CD4-positive, alpha-beta memory T cell (primary cell): ENCODE results near the gene ACMSD. TPM values are rescaled to one million over a fixed set of nuclear protein-coding genes. Genes with fewer than 3 reads are reported as not detected.

Experiments used
- CTCF ChIA-PET: fragments of 350-600 bp; sonication (Branson Sonifier 250); formaldehyde crosslinking; loops from one replicate; lab custom pipeline; 2021; ENCODE audit warnings: inconsistent platforms; ENCODE audit not compliant: partially characterized antibody; lab: Charles Lee
- POLR2A ChIA-PET: fragments of 350-600 bp; sonication (Branson Sonifier 250); formaldehyde crosslinking; loops from one replicate; lab custom pipeline; 2021; ENCODE audit not compliant: partially characterized antibody; lab: Charles Lee
- DNase-seq, 5 donors: peaks; one replicate each; pipeline versions ENCODE4 v3.0.0 to v3.0.0-alpha.2; 2020 to 2022; ENCODE audit warnings: mixed read lengths in 1 of 5
- H3K27ac ChIP-seq: one replicate; pipeline ENCODE4 v1.7.0; 2013; ENCODE audit warnings: low read depth, low read length
- H3K27me3 ChIP-seq: 2 replicates; pipeline ENCODE4 v1.7.0; 2013; ENCODE audit warnings: mild to moderate bottlenecking, low read length, moderate library complexity; ENCODE audit not compliant: insufficient read depth
- H3K36me3 ChIP-seq: 2 replicates; pipeline ENCODE4 v1.7.0; 2013; ENCODE audit warnings: mild to moderate bottlenecking, low read length, moderate library complexity; ENCODE audit not compliant: insufficient read depth
- H3K4me1 ChIP-seq: 2 replicates; pipeline ENCODE4 v1.7.0; 2013; ENCODE audit warnings: mild to moderate bottlenecking, low read length, moderate library complexity; ENCODE audit not compliant: insufficient read depth
- H3K4me3 ChIP-seq, 2 donors: one replicate each; pipeline ENCODE4 v1.7.0; 2013; ENCODE audit warnings: low read length in 2 of 2, mild to moderate bottlenecking in 1 of 2
- H3K9me3 ChIP-seq, 2 donors: one replicate each; pipeline ENCODE4 v1.7.0; 2013; ENCODE audit warnings: low read length in 2 of 2, control low read depth in 1 of 2; ENCODE audit not compliant: control insufficient read depth in 1 of 2
- H3K27ac Mint-ChIP-seq, 7 donors: one replicate each; pipeline ENCODE4 v1.8.0; 2020 to 2021; ENCODE audit warnings: mixed read lengths in 7 of 7, mild to moderate bottlenecking in 6 of 7, inconsistent platforms in 3 of 7, moderate library complexity in 3 of 7
- H3K27me3 Mint-ChIP-seq, 2 donors: one replicate each; pipeline ENCODE4 v1.8.0; 2020 to 2021; ENCODE audit warnings: mixed read lengths in 2 of 2
- H3K36me3 Mint-ChIP-seq, 2 donors: one replicate each; pipeline ENCODE4 v1.8.0; 2020 to 2021; ENCODE audit warnings: mixed read lengths in 2 of 2, inconsistent platforms in 1 of 2, mild to moderate bottlenecking in 1 of 2
- H3K4me1 Mint-ChIP-seq, 4 donors: one replicate each; pipeline ENCODE4 v1.8.0; 2020 to 2021; ENCODE audit warnings: mixed read lengths in 4 of 4, mild to moderate bottlenecking in 1 of 4
- H3K4me3 Mint-ChIP-seq, 8 donors: one replicate each; pipeline ENCODE4 v1.8.0; 2020 to 2021; ENCODE audit warnings: mixed read lengths in 8 of 8, mild to moderate bottlenecking in 7 of 8, moderate library complexity in 6 of 8, inconsistent platforms in 3 of 8
- H3K9me3 Mint-ChIP-seq, 8 donors: one replicate each; pipeline ENCODE4 v1.8.0; 2020 to 2021; ENCODE audit warnings: mixed read lengths in 8 of 8, mild to moderate bottlenecking in 5 of 8, inconsistent platforms in 3 of 8, moderate library complexity in 1 of 8
- intact Hi-C: fragments of 100-400 bp; cut with micrococcal nuclease; formaldehyde crosslinking; loops from one replicate; pipeline ENCODE4 v1.15.1; 2023
- polyA plus RNA-seq, 2 donors: library from polyadenylated mRNA; unstranded; fragments of 300-500 nt; fragmentation: Illumina TruSeq; gene quantifications; one replicate each; pipeline ENCODE4 v1.2.3, GENCODE V29; 2021
- total RNA-seq, 2 experiments: library from RNA; stranded (reverse); gene quantifications; one replicate each; pipeline ENCODE4 v1.2.3, GENCODE V29; 2021

Gene ACMSD
- total and polyA plus RNA-seq, 4 experiments from 2014 or later = not detected

DNA sequence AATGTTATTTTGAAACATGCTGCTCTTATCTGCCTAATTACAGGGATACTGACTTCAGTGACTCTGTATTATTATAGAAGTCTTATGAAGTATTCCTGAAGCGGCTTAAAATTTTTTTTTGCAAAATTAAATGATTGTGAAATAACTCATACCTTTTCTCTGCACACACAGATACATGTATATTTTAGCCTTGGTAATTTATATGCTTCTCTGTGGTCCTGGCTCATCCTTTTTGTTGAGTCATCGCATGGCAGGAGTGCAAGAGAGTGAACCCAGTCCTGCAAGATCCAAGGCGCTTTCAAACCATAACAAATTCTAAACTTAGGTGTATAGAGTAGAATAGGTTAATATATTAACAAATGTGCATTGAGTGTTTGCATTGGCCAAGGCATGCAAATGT lies 88.8 kb downstream of the ACMSD start:
- Histone ChIP-seq H3K27me3 (no peaks in the 10 kb centered on the region), H3K9me3 (no peaks in the 10 kb centered on the region), H3K4me3 (no peak overlapping the region), H3K4me1 (peaks cover 85% of the 10 kb centered on the region), H3K27ac (no peak overlapping the region), H3K36me3 (peaks cover 8% of the 10 kb centered on the region)
- peaks cover 58 to 88% (median 72%) of the 10 kb centered on the region in 4 donors for H3K4me1 Mint-ChIP-seq
- no peaks in the 10 kb centered on the region for H3K27me3 Mint-ChIP-seq
- H3K27ac Mint-ChIP-seq = peak overlapping the region in 3 of 7 donors; percentile 29 to 74 (median 57)
- no peaks in the 10 kb centered on the region for H3K9me3 Mint-ChIP-seq
- intact Hi-C loops = no loop called here
- CTCF ChIA-PET = no interaction called here
- POLR2A ChIA-PET = interaction anchor here (0.8 to 3.5 kb wide), 3 partner anchors 9 to 814 kb away, joined by 3 to 15 read pairs (median 4); partner anchors contain the start of gene CCNT2
- peak overlapping the region in 4 of 8 donors; percentile 31 to 53 (median 41) for H3K4me3 Mint-ChIP-seq
- H3K36me3 Mint-ChIP-seq = peaks cover 29 to 42% of the 10 kb centered on the region in 2 donors
- DNase-seq = no peak

DNA sequence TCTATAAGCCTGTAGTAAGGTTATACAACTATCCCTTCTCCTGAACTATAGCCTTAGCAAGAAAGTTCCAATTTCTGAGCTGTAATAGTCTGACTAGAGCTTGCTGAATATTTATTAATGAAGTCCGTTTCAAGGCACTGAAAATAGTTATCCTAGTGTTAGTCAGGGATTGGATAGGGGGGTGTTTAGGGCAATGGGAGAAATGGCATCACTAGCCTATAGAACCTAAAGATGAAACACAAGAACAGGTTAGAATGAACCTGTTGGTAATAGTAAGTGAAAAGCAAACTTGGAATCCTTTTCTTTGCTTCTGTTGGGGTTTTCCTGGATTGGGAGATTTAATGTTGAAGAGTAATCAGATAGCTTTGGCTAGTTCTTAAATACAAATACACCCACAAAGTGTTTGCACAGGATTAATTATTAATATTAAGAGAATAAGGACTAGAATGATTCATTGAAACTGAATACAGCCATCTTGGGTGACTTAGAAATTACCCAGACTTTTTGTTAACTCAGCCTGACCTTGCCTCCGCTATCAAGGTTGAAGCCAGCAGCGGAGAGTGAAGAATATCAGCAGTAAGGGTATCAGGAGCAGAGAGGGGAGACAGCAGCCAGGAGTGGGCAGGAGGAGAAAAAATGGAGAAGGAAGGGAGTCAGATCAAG lies 94.6 kb downstream of the ACMSD start:
- no peak for DNase-seq
- peak overlapping the region in 2 of 7 donors; percentile 67 to 83 for H3K27ac Mint-ChIP-seq
- peaks cover 46 to 64% (median 56%) of the 10 kb centered on the region in 4 donors for H3K4me1 Mint-ChIP-seq
- Histone ChIP-seq H3K36me3 (peaks cover 10% of the 10 kb centered on the region), H3K4me3 (no peak overlapping the region), H3K27ac (no peak overlapping the region), H3K4me1 (peaks cover 68% of the 10 kb centered on the region), H3K9me3 (no peaks in the 10 kb centered on the region), H3K27me3 (no peaks in the 10 kb centered on the region)
- peaks cover 21 to 40% of the 10 kb centered on the region in 2 donors for H3K36me3 Mint-ChIP-seq
- POLR2A ChIA-PET = no interaction called here
- intact Hi-C loops = no loop called here
- CTCF ChIA-PET = interaction anchor here (1.9 kb wide), 1 partner anchor 10 kb away, joined by 4 read pairs; no protein-coding TSS in a partner anchor
- H3K9me3 Mint-ChIP-seq = no peaks in the 10 kb centered on the region
- peak overlapping the region in 5 of 8 donors; percentile 2 to 55 (median 45) for H3K4me3 Mint-ChIP-seq
- no peaks in the 10 kb centered on the region for H3K27me3 Mint-ChIP-seq

DNA sequence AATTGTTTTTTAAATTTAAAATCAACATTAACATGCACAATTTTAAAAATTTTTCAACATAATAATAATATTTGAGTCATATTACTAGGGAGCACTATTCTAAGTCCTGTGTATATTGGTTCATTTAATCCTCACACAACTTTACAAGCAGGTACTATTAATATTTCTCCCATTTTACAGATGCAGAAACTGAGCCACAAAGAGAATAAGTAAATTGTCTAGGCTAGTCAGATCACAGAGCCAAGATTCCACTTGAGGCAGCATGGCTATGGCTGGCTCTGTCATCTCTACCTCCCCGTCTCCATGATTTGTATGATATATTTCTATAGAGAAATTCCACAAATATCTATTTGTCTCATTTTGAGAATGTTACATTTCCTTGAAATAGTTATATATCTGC lies 95.3 kb downstream of the ACMSD start:
- no peaks in the 10 kb centered on the region for H3K27me3 ChIP-seq
- POLR2A ChIA-PET = no interaction called here
- H3K27ac ChIP-seq = no peak overlapping the region
- CTCF ChIA-PET = no interaction called here
- intact Hi-C loops = no loop called here
- Mint-ChIP-seq H3K4me1 (peaks cover 48 to 64% (median 55%) of the 10 kb centered on the region in 4 donors), H3K9me3 (no peaks in the 10 kb centered on the region), H3K27me3 (no peaks in the 10 kb centered on the region), H3K4me3 (no peak overlapping the region), H3K27ac (peak overlapping the region in 2 of 7 donors; percentile 11 to 36), H3K36me3 (peaks cover 17 to 46% of the 10 kb centered on the region in 2 donors)
- H3K36me3 ChIP-seq = peaks cover 17% of the 10 kb centered on the region
- no peak for DNase-seq
- H3K4me1 ChIP-seq = peaks cover 63% of the 10 kb centered on the region
- H3K9me3 ChIP-seq = no peaks in the 10 kb centered on the region
- H3K4me3 ChIP-seq = no peak overlapping the region

DNA sequence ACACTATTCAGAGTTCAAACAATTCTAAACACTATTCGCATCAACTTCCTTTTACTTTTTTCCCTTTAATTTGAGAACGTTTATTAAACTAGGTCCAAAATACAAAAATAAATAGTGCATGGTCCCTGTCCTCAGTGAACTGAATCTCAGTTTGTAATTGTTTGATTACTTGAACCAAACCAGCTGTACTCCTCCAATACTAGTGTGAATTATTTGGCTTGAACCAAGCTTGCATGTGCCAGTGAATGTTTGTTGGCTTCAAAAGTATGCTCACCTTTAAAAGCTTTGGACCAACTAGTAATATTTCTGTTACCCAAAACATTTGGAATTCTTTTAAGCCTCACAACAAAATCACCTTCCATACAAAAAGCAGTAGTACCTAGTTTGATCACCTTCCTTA lies 95.7 kb downstream of the ACMSD start:
- Histone ChIP-seq H3K9me3 (no peaks in the 10 kb centered on the region), H3K4me3 (no peak overlapping the region), H3K27ac (no peak overlapping the region), H3K36me3 (peaks cover 22% of the 10 kb centered on the region), H3K27me3 (no peaks in the 10 kb centered on the region), H3K4me1 (peaks cover 62% of the 10 kb centered on the region)
- Mint-ChIP-seq H3K4me3 (peak overlapping the region in 1 of 8 donors; percentile 39), H3K27me3 (no peaks in the 10 kb centered on the region), H3K9me3 (no peaks in the 10 kb centered on the region), H3K4me1 (peaks cover 46 to 63% (median 54%) of the 10 kb centered on the region in 4 donors), H3K27ac (peak overlapping the region in 3 of 7 donors; percentile 11 to 36 (median 15)), H3K36me3 (peaks cover 17 to 48% of the 10 kb centered on the region in 2 donors)
- DNase-seq = no peak
- intact Hi-C loops = no loop called here
- ChIA-PET POLR2A (no interaction called here), CTCF (no interaction called here)

DNA sequence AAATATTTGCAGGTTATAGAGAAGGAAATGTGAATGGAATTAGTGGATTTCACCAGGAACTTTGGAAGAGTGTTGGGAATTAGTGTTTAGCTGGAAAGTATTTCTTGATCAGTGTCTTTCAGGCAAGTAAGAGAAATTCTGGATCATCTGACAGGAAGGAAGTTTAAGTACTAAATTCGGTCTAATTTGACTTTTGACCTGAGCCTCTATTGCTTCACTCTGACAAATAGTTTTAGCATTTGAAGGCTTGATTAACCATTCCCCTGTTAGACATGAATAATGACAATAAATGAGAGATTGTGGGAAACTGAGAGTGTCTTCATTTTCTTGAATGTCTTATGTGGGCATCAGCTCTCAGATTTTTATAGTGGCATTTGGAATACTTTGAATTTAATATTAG lies 96.2 kb downstream of the ACMSD start:
- Mint-ChIP-seq H3K9me3 (no peaks in the 10 kb centered on the region), H3K36me3 (peaks cover 17 to 51% of the 10 kb centered on the region in 2 donors), H3K27ac (peak overlapping the region in 3 of 7 donors; percentile 7 to 15 (median 11)), H3K27me3 (no peaks in the 10 kb centered on the region), H3K4me3 (peak overlapping the region in 3 of 8 donors; percentile 6 to 40 (median 39)), H3K4me1 (peaks cover 44 to 61% (median 51%) of the 10 kb centered on the region in 4 donors)
- H3K27ac ChIP-seq = no peak overlapping the region
- no peak overlapping the region for H3K4me3 ChIP-seq
- H3K36me3 ChIP-seq = peaks cover 23% of the 10 kb centered on the region
- H3K9me3 ChIP-seq = no peaks in the 10 kb centered on the region
- intact Hi-C loops = no loop called here
- H3K4me1 ChIP-seq = peaks cover 61% of the 10 kb centered on the region
- no peaks in the 10 kb centered on the region for H3K27me3 ChIP-seq
- DNase-seq = no peak
- ChIA-PET POLR2A (no interaction called here), CTCF (no interaction called here)

DNA sequence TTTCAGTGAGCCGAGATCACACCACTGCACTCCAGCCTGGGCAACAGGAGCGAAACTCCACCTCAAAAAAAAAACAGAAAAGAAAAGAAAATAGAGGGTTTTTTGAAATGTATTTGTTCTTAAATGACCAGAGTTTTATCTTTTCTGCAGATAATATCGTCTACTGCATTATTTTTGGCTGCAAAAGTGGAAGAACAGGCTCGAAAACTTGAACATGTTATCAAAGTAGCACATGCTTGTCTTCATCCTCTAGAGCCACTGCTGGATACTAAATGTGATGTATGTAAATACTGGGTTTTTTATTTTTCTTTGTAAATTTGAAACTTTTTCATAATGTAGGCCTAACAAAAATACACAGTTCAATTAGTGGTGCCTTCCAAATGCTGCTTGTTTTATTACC lies 98.3 kb downstream of the ACMSD start:
- peaks cover 16 to 53% of the 10 kb centered on the region in 2 donors for H3K36me3 Mint-ChIP-seq
- H3K27ac Mint-ChIP-seq = peak overlapping the region in 1 of 7 donors; percentile 42
- ChIA-PET CTCF (no interaction called here), POLR2A (no interaction called here)
- no peak overlapping the region for H3K4me3 Mint-ChIP-seq
- intact Hi-C loops = no loop called here
- no peaks in the 10 kb centered on the region for H3K27me3 ChIP-seq
- peaks cover 30% of the 10 kb centered on the region for H3K36me3 ChIP-seq
- H3K4me1 ChIP-seq = peaks cover 43% of the 10 kb centered on the region
- DNase-seq = no peak
- H3K4me1 Mint-ChIP-seq = peaks cover 31 to 42% (median 33%) of the 10 kb centered on the region in 4 donors
- H3K9me3 Mint-ChIP-seq = no peaks in the 10 kb centered on the region
- H3K27ac ChIP-seq = no peak overlapping the region
- H3K4me3 ChIP-seq = no peak overlapping the region
- no peaks in the 10 kb centered on the region for H3K9me3 ChIP-seq
- H3K27me3 Mint-ChIP-seq = no peaks in the 10 kb centered on the region

DNA sequence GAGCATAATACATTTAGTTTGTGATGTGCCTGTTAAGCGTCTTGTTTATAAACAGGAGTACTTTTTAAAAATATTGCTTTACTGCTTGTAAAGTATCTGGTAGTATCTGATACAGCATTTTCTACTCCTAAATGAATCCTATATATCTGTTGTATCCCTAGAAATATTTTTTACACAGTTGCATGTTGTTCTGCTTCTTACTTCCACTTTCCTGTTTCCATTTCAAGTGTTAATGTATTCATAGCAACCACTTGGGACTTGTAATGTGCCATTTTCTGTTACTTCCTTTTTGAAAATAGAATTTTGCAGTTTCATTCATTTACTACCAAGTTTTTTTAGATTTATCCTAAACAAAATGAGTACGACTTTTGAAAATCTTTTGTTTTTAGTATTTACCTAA lies 105.1 kb downstream of the ACMSD start:
- H3K27ac Mint-ChIP-seq = peak overlapping the region in 1 of 7 donors; percentile 29
- H3K4me3 ChIP-seq = no peak overlapping the region
- H3K4me3 Mint-ChIP-seq = no peak overlapping the region
- H3K9me3 Mint-ChIP-seq = no peaks in the 10 kb centered on the region
- ChIA-PET CTCF (no interaction called here), POLR2A (no interaction called here)
- H3K4me1 Mint-ChIP-seq = peaks cover 5 to 19% (median 14%) of the 10 kb centered on the region in 4 donors
- H3K36me3 ChIP-seq = peaks cover 48% of the 10 kb centered on the region
- H3K36me3 Mint-ChIP-seq = peaks cover 37 to 64% of the 10 kb centered on the region in 2 donors
- no peaks in the 10 kb centered on the region for H3K27me3 ChIP-seq
- H3K4me1 ChIP-seq = no peaks in the 10 kb centered on the region
- DNase-seq = no peak
- H3K27ac ChIP-seq = no peak overlapping the region
- no peaks in the 10 kb centered on the region for H3K9me3 ChIP-seq
- intact Hi-C loops = no loop called here
- H3K27me3 Mint-ChIP-seq = no peaks in the 10 kb centered on the region
